GM21360 (cell line): ENCODE results near the gene WARS2.

Experiments
- ATAC-seq: cut with Tn5 transposase; IDR thresholded peaks from one replicate; pipeline ENCODE4 v1.9.1; 2021; ENCODE audit warnings: mild to moderate bottlenecking, moderate library complexity; ENCODE audit not compliant: unreplicated experiment

Gene WARS2

DNA sequence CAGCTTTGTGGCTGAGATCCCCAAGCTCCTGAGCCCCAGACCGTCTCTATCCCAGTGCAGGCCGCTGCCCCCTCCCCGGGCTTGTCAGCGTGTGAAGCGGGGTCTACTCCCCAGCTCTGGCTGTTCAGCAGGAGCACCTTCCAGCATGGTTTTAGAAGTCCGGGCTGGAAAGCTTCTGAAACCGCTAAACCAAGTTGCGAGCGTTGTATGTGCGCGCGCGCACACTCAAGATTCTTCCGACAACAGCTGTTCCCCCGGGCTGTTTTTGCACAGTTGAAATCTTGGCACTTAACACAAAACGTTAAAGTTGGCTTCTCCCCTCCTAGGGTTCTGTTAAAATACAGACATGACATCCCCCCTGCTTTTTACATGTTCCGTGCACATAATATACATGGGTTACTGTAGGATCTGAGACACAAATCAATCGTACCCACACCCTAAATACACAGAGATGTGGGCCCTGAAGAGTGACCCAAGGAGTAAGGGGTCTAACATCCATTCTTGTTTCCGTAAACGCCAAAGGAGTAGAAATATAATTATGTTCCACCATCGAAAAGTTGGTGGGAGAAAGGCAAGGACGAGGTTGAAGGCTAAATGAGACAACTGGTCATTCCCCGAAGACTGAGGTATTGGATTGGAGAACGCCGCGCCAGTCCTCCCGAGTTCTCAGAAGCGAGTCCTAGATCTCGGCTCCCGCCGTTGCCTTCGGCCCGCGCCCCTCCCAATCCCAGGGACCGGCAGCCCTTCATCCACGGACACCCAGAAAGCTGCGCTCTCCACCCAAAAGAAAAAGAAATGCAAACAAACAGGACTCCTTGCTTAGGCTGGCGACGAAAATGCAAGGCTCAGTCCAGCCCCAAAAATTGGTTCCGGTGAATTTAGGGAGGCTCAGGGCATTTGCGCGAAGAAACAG is 153.6 kb downstream of the WARS2 start:
- ATAC-seq, result no peak

DNA sequence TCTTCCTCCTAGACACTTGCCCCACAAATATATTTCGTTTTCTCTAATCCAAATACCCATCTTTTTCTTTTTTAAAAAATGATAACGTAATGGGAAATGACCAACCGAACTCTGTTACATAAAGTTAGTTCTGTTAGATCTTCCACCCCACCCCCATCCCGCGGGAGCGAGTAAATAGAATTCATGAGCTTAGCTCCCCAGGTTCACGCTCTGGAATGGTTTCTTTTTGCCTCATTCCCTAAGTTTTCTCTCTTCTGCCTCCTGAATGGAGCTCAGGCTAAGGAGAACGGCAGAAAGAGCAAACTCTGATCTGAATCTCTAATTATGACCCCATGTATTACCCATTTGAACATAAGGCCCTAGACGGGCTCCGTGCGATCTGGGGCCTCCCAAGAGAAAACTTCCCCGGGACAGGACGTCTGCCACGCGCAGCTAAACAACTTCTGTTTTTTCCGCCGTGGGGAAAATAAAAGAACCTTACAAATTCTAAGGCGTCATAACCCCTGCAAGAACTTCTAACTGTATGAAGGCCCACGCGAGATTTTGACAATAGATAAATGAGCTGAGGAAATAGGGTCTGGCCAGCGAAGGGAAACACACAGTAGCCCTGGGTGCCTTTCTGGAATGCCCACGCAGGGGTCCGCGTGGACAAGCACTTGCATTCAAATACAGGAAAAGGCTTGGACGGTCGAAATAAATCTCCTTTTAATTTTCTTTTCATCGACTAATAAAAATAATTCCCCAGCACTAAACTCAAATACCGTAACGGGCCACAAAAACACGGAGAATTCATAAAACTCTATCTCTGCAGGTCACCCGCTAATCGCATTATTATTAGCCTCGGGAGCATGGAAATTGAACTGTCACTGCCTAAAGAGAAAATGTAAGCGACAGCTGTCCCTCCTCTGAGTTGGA is 154.6 kb downstream of the WARS2 start:
- ATAC-seq, result no peak

DNA sequence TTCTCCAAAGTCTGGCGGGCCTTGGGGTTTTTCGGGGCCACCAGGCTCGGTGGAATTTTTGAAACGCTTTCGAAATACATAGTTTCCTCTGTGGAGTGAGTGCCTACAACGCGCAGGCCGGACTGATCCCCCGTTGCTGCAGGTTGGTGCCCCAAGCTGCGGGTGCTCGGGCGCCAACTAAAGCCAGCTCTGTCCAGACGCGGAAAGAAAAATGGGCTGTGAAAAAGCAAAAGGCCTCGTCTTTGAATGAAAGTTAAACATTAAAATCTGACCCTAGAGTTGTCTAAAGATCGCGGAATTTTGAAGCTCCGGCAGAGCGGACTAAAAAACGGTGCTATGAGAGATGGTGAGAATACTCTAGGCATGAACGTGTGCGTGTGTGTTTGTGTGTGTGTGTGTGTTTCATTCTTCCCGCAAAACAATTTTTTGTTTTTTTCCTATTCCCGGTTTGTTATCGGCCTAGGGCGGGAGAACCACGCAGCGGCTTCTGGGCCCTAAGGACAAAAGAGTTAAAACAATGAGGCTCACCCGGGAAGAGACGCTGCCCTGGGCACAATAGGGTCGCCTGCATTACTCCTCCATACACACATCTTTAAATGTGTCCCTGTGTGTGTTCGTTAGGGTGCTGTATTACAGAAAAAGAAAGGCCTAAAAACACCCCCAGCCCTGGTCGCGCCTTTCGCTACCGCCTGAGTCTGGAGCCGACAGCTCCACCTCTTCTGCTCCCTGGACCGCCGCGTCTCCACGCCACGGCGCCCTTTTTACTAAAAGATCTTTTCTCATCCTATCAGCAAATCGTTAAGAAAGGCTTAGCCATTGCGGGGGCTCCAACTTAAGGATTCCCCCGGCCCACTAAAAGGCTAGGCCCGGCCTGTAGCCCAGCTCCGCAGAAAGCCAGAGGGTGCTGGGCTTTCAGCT is 155.5 kb downstream of the WARS2 start:
- ATAC-seq, result no peak

DNA sequence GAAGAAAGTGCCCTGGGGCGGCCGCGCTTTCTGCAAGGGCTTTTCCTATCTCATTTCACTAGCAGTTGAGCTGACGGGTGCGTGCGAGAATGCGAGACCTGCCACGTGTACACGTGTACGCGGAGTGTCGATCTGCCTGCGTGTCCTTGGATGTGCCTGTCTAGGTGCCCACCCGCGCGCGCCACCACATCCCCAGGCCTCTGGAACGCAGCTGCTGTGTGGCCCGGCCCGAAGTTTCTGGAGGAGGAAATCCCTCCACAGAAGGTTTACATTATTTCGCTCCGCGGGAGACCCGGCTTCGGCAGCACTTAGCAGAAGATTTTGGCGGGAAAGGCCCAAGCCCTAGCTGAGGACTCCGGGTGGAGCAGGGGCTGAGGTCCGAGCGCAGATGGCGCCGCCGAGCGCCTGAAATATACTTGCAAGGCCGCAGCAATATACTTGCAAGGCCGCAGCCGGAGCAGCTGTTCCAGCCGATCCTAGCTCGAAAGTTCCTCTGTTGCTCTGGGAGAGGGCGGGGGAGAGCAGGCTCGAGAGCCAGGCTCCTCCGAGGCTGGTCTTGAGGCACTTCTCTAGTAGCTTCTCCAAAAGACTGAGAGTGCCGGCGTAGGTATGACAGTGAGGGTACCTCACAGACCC is 156.2 kb downstream of the WARS2 start:
- ATAC-seq, result no peak

DNA sequence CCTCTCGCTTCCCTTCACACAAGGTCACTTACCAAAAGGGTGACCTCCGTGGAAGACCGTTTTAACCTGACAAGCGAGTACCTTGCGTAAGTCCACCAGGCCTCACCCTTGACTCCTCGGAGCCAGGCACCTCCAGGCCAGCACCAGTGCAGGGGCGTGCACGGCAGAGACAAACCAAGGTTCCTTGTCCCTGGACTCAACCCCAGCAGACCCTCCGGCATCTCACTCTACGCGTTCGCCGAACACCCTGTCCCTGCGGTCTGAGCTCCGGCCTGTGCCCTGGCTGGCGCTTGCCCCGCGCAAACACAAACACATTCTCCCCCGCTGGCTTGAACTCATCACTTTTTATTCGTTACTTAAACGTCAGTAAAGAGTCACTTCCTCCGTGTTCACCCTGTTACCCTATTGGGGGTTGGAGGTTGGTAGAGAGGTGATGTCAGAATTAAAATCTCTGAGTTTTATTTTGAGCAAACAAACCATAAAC is 156.9 kb downstream of the WARS2 start:
- ATAC-seq, result no peak

DNA sequence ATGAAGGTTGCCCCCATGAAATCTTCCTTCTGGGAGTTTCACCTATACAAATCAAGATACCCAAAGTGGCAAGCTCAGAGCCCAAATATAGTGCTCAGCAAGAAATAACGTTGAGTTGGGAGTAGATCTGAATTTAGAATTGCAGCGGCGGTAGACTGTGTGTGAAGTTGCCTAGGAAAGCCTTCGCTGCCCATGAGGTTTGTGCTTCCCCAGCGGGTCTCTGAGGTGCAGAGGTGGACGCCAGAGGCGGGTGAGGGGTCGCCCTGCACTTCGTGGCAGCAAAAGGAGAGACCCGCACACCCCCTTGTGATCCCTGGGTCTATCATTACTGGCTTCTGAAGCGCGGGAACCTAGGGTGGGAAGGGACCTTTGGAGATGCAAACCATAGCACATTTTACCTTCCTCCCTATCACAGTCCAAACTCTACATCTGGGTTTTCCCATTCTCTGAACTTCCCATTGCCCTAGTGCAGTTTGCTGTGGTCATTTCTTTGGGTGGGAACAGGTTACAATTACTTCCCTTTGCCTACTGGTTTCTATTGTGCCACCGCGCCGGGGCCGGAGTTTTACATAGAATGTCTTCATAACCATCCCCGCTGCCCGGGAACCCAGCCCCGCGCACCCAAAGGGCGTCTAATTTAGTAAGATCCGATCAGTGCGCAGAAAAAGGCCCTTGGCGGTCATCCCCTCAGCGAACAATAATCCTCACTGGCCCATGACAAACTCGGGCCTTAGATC is 157.5 kb downstream of the WARS2 start:
- ATAC-seq, result no peak

DNA sequence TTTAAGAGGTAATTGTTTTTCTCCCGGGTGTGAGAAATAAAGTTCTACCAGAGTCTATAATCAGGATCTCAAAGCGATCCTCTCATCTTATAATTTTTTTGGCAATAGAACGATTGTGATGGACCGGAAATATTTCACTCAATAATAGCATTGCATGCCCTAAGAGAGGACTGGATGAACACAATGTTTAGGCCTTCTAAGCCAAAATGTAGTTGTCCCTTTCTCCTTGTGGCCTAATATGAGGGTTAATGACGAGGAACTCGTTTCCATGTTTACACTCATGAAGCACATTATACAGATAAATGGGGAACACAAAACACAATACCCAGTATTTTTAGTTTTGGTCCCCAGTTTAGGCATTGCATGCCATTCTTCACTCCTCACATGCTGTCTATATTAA is 158.2 kb downstream of the WARS2 start:
- no peak for ATAC-seq

DNA sequence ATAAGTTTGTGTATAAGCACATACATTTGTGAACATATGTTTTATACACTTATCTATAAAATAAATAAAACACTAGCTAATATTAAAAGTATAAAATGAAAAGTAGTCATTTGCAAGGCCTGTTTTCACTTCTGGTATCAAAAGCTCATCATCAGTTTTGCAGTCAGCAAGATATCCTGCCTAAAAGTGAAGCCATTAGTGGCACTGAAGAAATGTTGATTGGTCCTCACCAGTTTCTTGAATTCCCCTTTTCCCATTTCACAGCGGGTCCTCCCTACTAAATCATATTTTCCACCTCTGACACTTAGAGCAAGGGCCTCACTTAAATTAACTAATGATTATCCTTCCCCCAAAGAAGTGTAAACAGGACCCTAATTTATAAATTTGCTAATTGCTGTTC is 159.0 kb downstream of the WARS2 start:
- ATAC-seq, result no peak
